NAMALWA (cell line): Measurements from ENCODE around the gene NTF3.
"Not testable (repeated sequence)": the region's sequence is repeated elsewhere in the genome, so short reads cannot be mapped to it uniquely, and the experiment has no call there.

Source experiments
- DNase-seq: peaks from one replicate; pipeline ENCODE4 v3.0.0-alpha.2; 2015; ENCODE audit warnings: low spot score

Gene NTF3

GRCh38 chr12:5534426-5535199 lies 102.7 kb downstream of the NTF3 start:
- no peak for DNase-seq

GRCh38 chr12:5535541-5535940 lies 103.6 kb downstream of the NTF3 start:
- DNase-seq, result no peak

DNA sequence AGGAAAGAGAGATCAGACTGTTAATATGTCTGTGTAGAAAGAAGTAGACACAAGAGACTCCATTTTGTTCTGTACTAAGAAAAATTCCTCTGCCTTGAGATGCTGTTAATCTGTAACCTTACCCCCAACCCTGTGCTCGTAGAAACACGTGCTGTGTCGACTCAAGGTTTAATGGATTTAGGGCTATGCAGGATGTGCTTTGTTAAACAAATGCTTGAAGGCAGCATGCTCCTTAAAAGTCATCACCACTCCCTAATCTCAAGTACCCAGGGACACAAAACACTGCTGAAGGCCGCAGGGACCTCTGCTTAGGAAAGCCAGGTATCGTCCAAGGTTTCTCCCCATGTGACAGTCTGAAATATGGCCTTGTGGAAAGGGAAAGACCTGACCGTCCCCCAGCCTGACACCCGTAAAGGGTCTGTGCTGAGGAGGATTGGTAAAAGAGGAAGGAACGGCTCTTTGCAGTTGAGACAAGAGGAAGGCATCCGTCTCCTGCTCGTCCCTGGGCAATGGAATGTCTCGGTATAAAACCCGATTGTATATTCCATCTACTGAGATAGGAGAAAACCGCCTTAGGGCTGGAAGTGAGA lies 105.2 kb downstream of the NTF3 start:
- not testable (repeated sequence) for DNase-seq

GRCh38 chr12:5537771-5538170 lies 105.9 kb downstream of the NTF3 start:
- DNase-seq, result no peak
